HG03575 (cell line): ENCODE data around the gene ANXA4.

ENCODE experiments used
- ATAC-seq: cut with Tn5 transposase; IDR thresholded peaks from one replicate; pipeline ENCODE4 v1.9.1; 2021; ENCODE audit not compliant: unreplicated experiment, insufficient number of reproducible peaks, low FRiP score; ENCODE audit errors: extremely low read depth

Gene ANXA4

DNA sequence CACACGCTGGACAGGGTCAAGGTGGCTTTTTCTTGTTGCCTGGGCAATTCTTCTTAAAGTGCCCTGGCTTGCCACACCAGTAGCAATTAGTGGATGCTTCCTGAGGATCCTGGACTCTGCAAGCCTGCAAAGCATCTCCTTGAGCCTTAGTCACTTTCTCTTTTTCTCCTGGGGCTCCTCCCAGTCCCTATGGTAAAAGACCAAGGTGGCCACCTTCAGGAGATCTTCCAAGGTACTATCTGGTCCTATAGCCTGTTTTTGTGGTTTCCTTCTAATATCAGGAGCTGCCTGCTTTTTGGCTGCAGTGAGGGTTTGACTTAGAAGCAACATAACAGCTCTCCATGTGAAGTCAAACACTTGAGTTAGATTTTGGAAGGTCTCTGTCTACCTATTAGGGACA is 54.2 kb downstream of the ANXA4 start:
- ATAC-seq, result no peak

DNA sequence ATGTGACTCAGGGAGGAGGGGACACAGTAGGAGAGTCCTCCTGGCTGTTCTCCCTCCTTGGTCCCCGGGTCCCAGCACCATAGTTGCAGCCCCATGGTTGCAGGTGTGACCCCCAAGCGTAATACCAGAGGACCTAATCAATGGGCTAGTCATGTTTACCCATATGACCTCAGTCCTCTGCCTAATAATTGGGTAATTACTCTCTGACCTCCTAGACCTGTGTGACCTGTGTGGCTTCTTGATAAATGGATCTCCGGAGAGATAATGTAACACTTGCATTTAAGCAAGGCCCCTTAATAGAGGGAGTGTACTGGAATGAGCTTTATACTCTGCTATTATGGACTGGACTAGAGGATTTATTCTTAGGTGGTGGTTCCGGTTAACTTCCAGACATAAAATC is 55.3 kb downstream of the ANXA4 start:
- ATAC-seq, result no peak

DNA sequence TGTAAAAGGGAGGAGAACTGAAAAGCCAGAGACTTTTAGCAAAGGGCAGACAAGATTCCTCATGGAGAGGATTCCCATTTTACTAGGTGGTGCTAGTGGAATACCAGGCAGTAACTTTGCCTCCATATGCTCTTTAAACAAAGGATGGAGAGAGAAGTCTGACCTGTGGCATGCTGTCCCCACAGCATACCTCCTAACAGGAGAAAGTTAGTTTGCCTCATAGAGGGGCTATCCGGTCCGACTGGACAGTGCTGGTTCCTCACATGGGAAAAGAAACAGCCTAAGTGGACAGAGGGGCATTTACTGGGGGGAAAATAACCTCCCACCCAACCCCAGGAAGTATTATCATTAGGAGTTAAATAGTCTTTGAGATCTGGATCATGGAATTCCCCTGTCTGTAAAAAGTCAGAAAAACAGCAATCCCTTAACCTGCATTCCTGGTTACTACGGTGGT is 55.9 kb downstream of the ANXA4 start:
- no peak for ATAC-seq

DNA sequence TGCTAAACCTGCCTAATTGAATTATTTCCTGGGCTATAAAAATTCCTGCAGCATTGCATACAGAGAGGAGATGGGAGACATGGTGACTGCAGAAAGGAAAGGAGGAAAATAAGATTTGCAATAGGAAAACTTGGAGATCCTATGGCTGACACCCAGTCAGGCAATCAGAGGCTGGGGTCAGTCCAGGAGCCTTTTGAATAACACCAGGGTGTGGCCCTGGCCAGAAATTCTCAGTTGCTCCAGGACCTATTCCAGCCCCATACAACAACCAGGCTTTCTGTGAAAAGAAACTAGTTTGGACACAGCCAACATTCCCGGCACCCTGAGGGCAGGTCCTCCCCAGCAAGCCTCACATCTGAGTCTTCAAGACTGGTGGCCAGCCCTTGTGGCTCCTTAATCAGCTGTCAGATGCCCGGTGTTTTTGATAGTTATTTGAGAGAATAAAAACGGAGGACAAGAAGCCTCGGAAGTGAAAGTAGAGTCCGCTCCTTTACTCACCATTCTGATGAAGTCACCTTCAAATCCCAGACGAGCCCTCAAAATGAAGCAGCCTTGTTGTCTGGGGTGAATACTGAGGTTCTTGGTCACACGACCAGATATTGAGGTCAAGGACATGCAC is 56.5 kb downstream of the ANXA4 start:
- ATAC-seq, result no peak

DNA sequence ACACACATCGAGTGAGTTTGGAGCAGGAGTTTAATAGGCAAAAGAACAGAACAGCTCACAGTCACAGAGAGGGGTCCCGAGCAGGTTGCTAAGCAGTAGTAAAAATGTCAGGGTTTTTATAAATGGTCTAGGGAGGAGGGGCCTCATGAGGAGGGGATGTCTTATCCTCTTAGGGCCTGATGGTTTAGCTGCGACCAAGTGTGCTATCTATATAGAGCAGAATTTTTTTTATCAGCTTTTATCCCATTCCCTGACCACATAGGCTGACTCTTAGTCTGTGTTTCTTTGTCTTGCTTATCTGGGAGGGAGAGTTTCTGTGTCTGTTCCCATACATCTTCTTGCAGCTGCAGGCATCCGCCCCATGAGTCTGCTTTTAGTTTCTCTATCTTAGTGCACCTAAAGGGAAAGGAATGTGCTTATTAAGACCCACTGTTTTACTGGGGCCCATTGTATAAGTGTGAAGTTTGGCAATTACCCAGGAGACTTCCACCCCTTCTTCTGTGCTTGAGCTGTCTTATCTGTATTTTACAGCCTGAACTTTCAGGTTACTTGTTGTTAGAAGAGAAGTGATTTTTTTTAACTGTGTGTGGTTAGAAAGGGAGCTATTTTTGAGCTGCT is 57.1 kb downstream of the ANXA4 start:
- ATAC-seq, result no peak

DNA sequence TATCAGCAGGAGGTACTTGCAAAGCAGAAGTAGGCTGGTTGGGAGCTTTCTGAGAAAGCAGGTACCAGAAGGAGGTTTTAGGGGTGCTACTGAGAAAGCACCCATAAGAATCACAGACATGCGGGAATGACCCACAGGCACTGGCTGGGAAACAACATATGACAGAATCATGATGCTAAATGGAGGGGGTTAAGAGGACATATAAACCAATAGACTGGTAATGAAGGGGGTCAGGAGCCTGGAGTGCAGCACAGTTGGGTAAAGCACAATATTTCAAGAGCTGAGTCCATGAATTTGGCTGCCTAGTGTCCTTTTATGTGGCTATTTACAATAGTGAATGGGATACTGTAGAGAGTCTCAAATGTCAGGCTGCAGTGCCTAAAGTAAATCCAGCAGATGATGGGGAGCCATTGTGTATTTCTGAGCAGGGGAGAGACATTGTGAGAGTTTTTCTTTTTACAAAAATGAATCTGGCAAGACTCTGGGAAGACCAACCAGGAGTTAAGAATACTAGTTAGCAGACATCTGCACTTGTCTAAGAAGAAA is 59.9 kb downstream of the ANXA4 start:
- no peak for ATAC-seq

DNA sequence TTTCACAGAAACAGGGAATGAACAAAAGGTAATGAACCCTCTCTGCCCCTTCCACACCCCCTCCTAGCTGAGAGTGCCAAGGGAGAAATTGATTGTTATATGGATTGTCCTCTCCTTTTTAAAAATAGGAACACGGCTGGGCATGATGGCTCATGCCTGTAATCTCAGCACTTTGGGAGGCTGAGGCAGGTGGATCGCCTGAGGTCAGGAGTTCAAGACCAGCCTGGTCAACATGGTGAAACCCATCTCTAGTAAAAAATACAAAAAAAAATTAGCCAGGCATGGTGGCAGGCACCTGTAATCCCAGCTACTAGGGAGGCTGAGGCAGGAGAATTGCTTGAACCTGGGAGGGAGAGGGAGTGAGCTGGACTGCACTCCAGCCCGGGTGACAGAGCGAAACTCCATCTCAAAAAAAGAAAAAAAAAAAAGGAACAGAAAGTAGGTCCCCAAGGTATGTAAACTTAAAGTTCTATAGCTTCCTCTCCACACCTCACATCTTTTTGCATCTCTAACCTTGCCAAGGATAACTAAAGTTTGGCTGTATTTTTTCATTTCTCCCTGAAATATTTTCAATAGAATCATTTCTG is 60.9 kb downstream of the ANXA4 start:
- peak; percentile 60 for ATAC-seq

DNA sequence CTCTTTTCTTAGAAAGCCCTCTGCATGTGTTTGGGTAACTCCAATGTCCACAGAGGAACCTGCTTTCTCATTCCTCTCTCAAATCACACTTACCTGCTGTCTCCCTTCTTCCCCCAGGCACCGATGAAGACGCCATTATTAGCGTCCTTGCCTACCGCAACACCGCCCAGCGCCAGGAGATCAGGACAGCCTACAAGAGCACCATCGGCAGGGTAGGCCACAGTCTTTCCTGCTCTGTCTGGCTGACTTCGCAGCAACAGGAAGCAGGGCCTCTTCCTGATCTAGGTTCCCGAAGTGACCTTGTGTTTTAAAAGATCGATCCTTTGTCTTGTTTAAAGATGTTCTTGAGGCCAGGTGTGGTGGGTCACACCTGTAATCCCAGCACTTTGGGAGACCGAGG is 62.5 kb downstream of the ANXA4 start:
- no peak for ATAC-seq

DNA sequence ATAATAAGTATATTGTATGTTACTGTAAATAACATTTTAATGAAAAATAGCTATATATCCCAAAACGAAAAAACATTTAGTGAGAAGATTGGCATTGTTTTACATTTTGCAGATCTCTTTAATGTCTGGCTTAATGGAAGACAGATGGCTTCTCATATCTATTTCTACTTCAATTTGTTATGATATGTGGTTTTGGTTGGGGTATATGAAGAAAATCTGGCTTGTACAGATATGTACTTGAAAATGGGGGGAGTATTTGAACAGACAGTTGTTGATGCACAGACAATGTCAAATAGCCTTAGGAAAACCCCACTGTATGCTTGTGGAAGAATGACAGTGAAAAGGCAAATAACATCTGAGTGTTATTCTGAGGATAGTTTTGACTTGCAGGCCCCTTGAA is 64.0 kb downstream of the ANXA4 start:
- no peak for ATAC-seq

DNA sequence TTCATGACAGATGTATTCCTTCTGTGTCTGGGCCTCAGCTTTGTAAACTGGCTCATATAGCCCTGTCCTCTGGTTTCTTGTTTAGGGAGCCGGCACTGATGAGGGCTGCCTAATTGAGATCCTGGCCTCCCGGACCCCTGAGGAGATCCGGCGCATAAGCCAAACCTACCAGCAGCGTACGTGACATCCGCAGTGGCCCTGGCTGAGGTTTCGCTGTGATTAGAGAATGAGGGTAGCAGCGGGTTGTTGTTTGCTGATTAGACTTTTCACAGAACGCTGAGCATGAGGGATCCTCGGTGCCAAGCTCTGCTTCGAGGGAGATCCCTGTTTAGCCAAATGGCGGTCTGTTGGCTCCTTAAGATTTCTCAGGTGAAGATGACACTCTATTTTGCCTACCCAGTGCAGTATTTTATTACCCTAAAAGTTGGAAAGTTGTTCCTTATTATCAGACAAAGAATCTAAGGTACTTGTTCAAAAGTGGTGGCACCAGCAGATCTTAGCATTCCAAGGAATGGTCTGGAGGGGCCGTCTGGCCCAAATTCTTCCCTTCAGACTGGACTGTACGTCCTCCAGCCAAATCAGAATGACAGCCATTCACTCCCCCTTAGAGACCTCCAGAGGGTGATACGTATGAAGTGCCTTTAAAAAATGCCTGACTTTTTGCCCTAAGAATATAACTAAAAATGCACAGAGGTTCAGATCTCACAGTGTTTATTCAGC is 66.0 kb downstream of the ANXA4 start:
- no peak for ATAC-seq

DNA sequence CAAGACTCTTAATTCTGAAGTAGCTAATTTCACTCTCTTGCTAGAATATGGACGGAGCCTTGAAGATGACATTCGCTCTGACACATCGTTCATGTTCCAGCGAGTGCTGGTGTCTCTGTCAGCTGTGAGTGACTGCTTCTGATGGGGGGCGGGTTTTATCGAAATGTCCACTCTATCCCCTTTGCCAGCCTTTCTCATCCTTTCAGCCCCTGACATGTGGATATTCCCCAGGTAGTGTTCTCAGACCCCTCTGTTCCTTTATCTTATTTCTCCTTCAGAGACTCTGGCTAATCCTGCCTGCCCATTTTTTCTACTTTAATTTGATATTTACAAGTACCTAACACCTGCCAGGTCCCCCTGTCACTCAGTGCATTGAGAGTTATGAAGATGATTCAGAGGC is 68.6 kb downstream of the ANXA4 start:
- ATAC-seq, result no peak

DNA sequence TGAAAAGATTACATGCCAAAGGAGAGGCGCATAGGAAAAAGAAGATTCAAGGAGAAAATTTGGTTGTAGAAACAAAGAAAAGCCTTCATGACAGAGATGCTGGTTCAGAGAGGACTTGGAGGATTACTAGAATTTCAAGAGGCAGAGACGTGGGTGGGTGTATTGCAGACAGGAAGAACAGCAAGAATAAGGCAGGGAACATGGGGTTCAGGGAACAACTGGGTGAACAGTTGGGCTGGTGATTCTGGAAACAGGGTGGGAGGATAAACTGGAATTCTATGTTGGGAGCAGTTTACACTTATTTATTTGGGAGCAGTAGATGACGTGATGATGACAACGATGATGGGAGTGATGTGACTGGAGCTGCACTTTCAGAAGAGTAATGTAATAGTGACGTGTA is 69.1 kb downstream of the ANXA4 start:
- no peak for ATAC-seq

DNA sequence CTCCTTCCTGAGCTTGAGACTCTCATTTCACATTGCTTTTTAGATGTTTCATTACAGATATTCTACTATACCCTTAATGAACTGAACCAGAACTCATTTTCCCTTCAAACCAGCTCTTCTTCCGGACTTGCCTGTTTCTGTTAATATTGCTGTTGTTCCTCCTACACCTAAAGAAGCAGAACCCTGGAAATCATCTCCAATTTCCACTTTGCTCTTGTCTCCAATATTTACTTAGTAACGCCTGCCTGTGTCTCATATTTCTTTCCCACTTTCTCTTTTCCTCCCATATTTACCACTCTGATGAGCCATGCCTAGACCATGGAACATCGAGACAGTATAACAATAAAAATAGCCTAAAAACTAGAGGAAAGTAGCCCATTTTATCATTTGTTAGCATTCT is 69.7 kb downstream of the ANXA4 start:
- ATAC-seq, result no peak

DNA sequence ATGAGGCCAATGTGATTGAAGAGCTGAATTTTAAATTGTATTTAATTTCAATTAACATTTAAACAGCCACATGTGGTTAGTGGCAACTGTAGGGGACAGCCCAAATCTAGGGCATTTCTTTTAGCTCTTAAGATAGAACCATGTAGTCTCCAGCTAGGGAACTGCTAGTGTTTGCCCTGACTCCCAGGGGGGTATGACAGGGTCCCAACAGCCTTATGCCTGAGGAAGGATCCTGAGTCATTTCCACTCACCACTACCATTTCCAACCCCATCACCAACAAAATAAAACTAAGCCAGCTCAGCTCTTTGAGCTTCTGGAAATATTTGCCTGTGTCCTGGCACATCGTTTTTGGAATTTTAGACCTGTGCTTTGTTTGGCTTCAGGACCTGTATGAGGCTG is 73.8 kb downstream of the ANXA4 start:
- no peak for ATAC-seq

DNA sequence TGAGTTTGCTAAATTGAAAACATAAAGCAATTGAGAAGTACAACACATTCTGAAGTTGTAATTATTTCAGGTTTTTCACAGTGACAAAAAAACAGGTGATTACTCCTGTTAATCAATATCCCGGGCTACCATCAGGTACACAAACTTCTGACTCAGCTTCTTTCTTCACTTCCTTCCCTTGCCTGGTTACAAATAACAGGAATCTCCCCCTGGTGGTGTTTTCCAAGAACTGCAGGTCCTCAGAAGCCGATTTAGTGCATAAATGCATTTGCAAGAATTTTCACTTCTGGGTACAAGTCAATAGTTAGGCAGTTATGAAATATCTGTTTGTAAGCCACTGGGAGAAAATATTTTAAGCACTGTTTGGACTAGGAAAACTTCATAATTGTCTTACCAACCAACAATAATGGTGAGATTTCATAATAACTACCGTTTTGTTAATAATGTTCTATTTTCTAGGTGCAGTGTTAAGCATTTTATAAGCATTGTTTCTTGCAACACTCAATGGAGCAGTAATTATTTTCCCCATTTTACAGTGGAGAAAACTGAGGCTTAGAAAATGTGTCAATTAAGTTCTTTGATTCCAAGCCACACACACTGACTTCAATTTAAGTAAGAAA is 75.1 kb downstream of the ANXA4 start:
- ATAC-seq, result no peak

DNA sequence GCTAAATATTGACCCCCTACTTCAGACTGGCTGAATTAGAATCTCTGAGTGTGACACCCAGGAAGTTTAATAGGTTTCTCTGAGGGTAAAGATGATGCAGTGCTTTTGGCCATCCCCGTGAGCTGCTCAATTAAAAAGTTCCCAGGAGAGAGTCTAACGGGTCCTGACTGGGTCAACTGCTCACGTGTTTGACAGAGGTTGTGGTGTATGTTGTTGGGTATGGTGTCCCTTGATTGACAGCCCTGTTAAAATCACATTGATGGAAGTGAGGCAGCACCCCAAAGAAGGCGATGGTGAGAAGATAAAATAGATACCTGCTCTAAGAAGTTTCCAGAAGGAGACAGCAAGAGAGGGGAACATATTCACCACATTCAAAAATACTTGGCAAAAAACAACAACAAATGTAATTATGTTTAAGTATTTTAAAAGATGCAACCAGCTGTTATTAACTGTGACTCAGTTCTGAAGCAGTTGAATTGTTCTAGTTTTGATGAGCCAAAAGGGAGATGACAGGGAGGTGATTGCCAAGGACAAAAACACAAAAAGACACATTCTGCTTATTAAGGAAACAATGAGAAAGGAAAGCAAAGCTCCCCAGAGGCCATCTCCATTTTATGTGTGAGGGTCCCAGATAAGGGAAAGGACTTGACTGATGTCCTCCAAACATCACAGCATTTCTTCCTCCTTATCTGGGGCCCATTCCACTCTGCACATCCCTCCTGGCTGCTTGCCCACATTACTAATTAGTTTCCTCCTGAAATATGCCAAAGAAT is 76.0 kb downstream of the ANXA4 start:
- no peak for ATAC-seq

DNA sequence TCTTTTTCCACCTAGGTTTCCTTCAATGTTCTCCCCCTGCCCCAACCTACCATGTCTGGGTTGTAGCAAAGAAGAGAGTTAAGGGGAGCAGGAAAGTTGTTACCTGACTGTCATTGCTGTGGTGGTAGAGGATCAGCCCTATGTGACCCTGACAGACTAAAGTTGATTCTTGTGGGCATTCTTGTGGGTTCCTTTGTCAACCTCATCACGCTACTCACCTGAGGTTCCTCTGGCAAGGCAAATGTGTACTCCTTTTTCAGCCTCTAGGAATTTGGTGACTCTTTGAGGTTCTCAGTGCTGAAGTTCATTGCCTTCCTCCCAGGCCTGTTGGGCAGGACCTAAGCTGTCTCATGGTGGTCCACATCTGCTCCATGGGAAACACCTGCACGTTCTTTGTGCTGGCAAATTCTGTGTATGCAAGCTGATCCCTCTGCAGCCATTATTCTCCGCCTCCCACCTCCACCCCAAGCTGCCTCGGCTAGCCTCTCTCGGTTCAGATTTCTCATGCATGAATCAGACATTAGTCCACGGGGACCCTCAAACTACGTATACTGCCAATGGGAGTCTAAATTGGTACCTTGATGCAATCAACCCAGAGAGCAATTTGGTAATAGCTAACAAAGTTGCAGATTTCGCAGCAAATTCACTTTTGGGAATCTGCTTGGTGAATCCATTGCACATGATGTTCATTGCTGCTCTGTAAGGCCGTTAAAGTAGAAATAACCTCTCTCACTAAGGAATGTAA is 86.0 kb downstream of the ANXA4 start:
- ATAC-seq, result no peak

DNA sequence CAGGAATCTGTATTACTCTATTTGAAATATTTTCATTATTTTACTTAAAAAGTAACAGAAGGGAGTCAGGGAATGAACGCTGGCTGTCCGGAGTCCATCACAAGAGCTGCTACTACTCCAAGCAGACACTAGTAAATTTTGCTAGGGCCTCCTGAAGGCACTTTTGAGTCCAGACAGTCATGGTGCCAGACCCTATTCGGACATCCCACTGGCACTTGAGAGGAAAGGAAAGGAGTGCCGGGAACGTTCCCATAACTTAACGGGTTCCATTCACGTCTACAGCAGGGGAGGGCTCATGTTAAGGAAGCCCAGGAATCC is 87.0 kb downstream of the ANXA4 start:
- ATAC-seq, result no peak
